Type B pancreatic cell (in vitro differentiated cells): Measurements from ENCODE around the gene ID4. TPM values are rescaled to one million over a fixed set of nuclear protein-coding genes. Genes with fewer than 3 reads are reported as not detected.

Source experiments
- DNase-seq: peaks from one replicate; pipeline ENCODE4 v3.0.0; 2021; ENCODE audit warnings: mixed read lengths; ENCODE audit not compliant: unreplicated experiment; ENCODE audit errors: extremely low spot score
- H3K27ac Mint-ChIP-seq: 2 replicates; pipeline ENCODE4 v1.8.0; 2021; ENCODE audit warnings: mild to moderate bottlenecking, mixed read lengths
- H3K27me3 Mint-ChIP-seq: 2 replicates; pipeline ENCODE4 v1.8.0; 2021; ENCODE audit warnings: mixed read lengths
- H3K36me3 Mint-ChIP-seq: 2 replicates; pipeline ENCODE4 v1.8.0; 2021; ENCODE audit warnings: mixed read lengths
- H3K4me1 Mint-ChIP-seq: one replicate; pipeline ENCODE4 v1.8.0; 2021; ENCODE audit warnings: mixed read lengths; ENCODE audit not compliant: unreplicated experiment
- H3K4me3 Mint-ChIP-seq: 2 replicates; pipeline ENCODE4 v1.8.0; 2021; ENCODE audit warnings: mild to moderate bottlenecking, mixed read lengths
- H3K9me3 Mint-ChIP-seq: 2 replicates; pipeline ENCODE4 v1.8.0; 2021; ENCODE audit warnings: mixed read lengths
- total RNA-seq: library from RNA; stranded (reverse); gene quantifications from 2 replicates; pipeline ENCODE4 v1.2.1, GENCODE V29; 2021; ENCODE audit warnings: low replicate concordance
- TF ChIP-seq, protein P1 (sequence below): fragments of 200-600 bp; sonication (generic); conservative IDR thresholded peaks from 2 replicates; pipeline ENCODE4 v1.5.0; 2021; ENCODE audit warnings: antibody characterized with exemption, mild to moderate bottlenecking

Gene ID4
- total RNA-seq, 1 donor from 2014 or later, result 90.9 TPM

DNA sequence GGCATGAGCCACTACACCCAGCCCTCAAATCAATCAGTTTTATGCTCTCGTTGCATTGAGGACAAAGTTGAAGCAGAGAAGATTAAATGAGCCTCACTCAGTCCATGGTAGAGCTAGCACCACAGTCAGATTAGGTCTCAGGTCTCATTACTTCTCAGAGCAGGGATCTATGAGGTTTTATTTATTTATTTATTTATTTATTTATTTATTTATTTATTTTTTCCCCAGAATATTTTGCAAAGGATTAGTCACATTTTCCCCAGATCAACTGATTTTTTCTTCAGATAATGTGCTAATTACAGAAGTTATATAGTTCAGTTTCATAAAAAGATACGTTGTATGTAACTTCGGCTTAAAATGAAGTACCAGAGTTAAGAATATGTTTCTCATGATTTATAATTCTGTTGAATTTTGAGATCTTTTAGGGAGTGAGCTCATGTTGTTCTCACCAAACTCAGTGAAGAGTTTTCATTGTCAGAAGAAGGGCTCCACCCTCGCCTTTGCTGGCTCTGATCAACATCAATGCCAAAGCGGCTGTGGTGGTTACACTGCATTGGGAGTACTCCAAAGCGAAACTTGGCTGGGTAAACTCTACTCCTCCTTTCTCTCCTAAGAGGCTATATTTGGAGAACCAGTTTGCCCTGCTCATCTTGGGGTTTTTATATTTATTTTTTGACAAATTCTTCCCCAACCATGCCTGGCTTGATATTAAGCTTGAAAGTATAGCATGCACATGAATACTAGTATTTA lies 12.9 kb upstream of the ID4 start:
- TF ChIP-seq, protein P1, sequence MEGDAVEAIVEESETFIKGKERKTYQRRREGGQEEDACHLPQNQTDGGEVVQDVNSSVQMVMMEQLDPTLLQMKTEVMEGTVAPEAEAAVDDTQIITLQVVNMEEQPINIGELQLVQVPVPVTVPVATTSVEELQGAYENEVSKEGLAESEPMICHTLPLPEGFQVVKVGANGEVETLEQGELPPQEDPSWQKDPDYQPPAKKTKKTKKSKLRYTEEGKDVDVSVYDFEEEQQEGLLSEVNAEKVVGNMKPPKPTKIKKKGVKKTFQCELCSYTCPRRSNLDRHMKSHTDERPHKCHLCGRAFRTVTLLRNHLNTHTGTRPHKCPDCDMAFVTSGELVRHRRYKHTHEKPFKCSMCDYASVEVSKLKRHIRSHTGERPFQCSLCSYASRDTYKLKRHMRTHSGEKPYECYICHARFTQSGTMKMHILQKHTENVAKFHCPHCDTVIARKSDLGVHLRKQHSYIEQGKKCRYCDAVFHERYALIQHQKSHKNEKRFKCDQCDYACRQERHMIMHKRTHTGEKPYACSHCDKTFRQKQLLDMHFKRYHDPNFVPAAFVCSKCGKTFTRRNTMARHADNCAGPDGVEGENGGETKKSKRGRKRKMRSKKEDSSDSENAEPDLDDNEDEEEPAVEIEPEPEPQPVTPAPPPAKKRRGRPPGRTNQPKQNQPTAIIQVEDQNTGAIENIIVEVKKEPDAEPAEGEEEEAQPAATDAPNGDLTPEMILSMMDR, result no peak
- peaks cover 9% of the 10 kb centered on the region for H3K9me3 Mint-ChIP-seq
- H3K4me1 Mint-ChIP-seq, result no peaks in the 10 kb centered on the region
- no peaks in the 10 kb centered on the region for H3K27me3 Mint-ChIP-seq
- H3K36me3 Mint-ChIP-seq, result no peaks in the 10 kb centered on the region
- no peak for DNase-seq
- no peak overlapping the region for H3K4me3 Mint-ChIP-seq
- no peak overlapping the region for H3K27ac Mint-ChIP-seq

DNA sequence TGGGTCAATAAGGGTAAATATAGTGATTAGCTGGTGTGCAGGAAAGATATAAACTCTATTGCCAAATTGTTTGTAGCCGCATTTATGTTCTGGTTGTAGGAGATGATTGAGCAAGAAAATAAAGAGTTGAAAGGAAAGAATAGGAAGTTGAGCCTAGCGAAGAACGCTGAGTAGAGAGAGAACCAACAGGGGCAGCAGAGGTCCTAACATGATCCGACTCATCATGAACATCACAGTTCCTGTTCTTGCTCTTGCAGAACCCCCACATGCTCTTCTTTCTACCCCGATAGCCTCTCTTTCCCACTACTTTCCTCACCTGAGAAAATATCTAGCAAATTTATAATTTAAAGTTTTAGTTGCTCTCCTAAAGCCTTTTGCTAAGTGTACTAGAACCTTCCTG lies 9.9 kb upstream of the ID4 start:
- Mint-ChIP-seq H3K4me3 (no peak overlapping the region), H3K27ac (no peak overlapping the region), H3K9me3 (peaks cover 9% of the 10 kb centered on the region), H3K27me3 (no peaks in the 10 kb centered on the region), H3K36me3 (no peaks in the 10 kb centered on the region), H3K4me1 (no peaks in the 10 kb centered on the region)
- TF ChIP-seq, protein P1, result no peak
- DNase-seq, result no peak

DNA sequence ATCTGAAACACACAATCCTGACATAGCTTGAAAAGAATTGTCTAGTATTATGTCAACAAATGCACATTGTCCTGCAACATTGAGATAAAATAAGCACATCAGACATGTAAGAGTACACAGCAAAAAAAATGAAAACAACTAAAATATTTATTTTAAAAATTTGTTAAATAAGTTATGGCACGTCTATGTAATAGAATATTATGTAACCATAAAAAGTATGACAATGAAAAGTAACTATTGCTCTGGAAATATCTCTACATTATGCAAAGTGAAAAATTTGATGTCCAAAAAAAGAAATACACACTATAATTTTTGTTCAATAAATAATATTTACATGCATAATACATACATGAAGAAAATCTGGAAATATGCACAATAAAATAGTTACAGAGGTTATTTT lies 9.3 kb upstream of the ID4 start:
- TF ChIP-seq, protein P1, result no peak
- Mint-ChIP-seq H3K4me3 (no peak overlapping the region), H3K4me1 (no peaks in the 10 kb centered on the region), H3K27ac (no peak overlapping the region), H3K36me3 (no peaks in the 10 kb centered on the region), H3K9me3 (peaks cover 9% of the 10 kb centered on the region), H3K27me3 (no peaks in the 10 kb centered on the region)
- DNase-seq, result no peak

DNA sequence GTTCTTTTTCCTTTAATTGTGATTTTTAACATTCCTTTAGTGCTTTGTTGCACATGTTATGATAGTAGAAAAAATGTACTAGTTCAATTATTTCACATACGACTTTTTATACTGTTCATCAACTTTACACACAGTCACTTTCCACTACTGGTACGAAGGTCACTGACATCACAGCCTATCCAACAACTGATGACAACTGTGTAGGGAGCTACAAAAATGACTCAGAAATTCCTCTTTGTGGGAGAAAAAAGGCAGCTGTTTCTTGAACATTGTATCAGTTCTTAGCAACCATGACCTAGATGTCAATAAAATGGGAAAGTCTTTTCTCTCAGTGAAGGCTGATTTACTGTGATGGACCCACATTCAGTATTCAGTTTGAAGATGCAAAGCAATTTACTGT lies 7.0 kb upstream of the ID4 start:
- TF ChIP-seq, protein P1, result no peak
- Mint-ChIP-seq H3K4me1 (peaks cover 5% of the 10 kb centered on the region), H3K27me3 (no peaks in the 10 kb centered on the region), H3K4me3 (no peak overlapping the region), H3K9me3 (peaks cover 9% of the 10 kb centered on the region), H3K36me3 (no peaks in the 10 kb centered on the region), H3K27ac (no peak overlapping the region)
- no peak for DNase-seq

DNA sequence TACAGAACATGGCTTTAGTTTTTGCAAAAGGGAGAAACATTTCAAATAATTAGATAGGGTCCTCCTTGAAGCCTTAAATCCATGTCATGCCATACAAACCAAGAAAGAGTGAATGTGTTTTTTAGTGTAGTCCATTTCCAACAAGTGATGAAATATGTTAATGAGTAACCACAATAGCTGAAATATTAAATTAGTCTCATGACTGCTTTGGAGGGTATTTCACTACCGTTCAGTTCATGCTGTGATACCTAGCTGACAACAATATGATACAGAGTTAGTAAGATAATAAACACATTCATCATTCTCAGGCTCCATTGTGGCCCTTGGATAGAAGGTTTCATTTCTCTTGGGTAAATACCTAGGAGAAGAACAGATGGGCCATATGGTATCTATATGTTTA lies 5.8 kb upstream of the ID4 start:
- Mint-ChIP-seq H3K27ac (no peak overlapping the region), H3K9me3 (peaks cover under 1% of the 10 kb centered on the region), H3K4me1 (peaks cover 10% of the 10 kb centered on the region), H3K4me3 (no peak overlapping the region), H3K36me3 (no peaks in the 10 kb centered on the region), H3K27me3 (no peaks in the 10 kb centered on the region)
- TF ChIP-seq, protein P1, result no peak
- no peak for DNase-seq

DNA sequence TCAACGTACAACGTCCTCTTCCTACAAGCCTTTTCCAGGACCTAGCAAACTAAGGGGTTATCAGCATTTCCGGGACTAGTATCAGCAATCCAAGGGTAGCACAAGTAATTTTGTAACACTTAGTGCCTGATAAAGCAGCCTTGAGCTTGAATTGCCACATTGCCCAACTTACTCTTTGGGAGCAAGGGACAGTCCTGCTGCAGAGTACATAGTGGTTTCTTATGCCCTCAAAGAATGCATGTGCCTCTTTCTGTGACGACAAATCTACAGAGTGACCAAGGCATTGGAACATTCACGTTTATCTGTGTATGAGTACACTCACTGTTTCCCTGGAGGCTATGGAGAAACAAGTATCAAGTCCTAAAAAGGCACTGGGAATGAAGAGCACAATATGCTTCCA lies 3.2 kb upstream of the ID4 start:
- Mint-ChIP-seq H3K27ac (no peak overlapping the region), H3K27me3 (no peaks in the 10 kb centered on the region), H3K36me3 (peaks cover 2% of the 10 kb centered on the region), H3K9me3 (no peaks in the 10 kb centered on the region), H3K4me1 (peaks cover 10% of the 10 kb centered on the region), H3K4me3 (no peak overlapping the region)
- TF ChIP-seq, protein P1, result no peak
- DNase-seq, result no peak
